ENCODE data around the gene CTXN1.

DNA sequence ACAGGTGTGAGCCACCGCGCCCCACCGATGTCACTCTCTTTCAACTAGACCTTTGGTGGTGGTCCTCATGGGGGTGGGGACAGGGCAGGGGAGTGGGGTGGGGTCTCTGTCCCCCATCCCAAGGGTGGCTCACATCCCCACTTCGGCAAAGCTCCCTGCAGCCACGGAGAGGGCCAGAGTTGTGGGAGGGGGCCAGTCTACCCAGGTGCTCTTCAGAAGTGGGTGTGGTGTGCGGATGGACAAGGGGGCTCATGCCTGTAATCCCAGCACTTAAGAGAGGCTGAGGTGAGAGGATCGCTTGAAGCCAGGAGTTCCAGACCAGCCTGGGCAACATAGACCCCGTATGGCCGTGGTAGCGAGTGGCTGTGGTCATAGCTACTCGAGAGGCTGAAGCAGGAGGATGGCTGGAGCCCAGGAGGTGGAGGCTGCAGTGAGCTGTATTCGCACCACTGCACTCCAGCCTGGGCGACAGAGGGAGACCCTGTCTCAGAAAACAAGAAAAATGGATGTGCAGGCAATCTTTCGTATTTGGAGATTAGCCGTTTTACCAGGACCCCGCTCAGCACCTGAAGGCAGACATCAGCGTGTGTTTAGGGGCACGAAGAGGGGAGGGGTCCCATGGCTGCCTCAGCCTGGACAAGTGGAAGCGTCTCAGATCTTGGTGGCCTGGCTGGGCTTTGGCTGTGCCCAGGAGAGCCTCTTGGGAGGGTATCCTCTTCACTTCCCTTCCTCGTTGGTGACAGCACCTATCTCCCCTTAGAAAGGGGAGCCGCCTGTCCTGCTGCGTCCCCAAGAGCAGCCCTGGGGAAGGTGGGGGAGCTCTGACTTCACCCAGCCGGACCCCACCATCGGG, 10.5 kb downstream of the CTXN1 start:
- TF ChIP-seq, protein P1, sequence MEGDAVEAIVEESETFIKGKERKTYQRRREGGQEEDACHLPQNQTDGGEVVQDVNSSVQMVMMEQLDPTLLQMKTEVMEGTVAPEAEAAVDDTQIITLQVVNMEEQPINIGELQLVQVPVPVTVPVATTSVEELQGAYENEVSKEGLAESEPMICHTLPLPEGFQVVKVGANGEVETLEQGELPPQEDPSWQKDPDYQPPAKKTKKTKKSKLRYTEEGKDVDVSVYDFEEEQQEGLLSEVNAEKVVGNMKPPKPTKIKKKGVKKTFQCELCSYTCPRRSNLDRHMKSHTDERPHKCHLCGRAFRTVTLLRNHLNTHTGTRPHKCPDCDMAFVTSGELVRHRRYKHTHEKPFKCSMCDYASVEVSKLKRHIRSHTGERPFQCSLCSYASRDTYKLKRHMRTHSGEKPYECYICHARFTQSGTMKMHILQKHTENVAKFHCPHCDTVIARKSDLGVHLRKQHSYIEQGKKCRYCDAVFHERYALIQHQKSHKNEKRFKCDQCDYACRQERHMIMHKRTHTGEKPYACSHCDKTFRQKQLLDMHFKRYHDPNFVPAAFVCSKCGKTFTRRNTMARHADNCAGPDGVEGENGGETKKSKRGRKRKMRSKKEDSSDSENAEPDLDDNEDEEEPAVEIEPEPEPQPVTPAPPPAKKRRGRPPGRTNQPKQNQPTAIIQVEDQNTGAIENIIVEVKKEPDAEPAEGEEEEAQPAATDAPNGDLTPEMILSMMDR (IDR thresholded peaks at IDR 0.05): no peak
- TF ChIP-seq POLR2A (IDR thresholded peaks at IDR 0.05): no peak
- TF ChIP-seq POLR2AphosphoS5 (IDR thresholded peaks at IDR 0.05): no peak

All from prostate gland (tissue), 2 donors.